Stimulated activated CD4-positive, alpha-beta T cell treated with anti-CD3 and anti-CD28 coated beads, Interleukin-4, amount 100 ng/mL, for 1 hour (primary cell): ENCODE measurements around the gene RHOT2.

Experiments
- DNase-seq: peaks from one replicate; pipeline ENCODE4 v3.0.0-alpha.2; 2020

Gene RHOT2

GRCh38 chr16:648071-648780 is 19.7 kb upstream of the RHOT2 start:
- DNase-seq: peak; percentile 53

GRCh38 chr16:648781-649589 is 18.9 kb upstream of the RHOT2 start, which contains the start of gene WDR90:
TSS of gene WDR90 (plus strand) at chr16:649365. CDS start at chr16:649417, 52 bp downstream.
- peak; percentile 94 for DNase-seq

GRCh38 chr16:649631-650030 is 18.3 kb upstream of the RHOT2 start:
- DNase-seq: no peak

GRCh38 chr16:651844-652243 is 16.1 kb upstream of the RHOT2 start:
- DNase-seq: no peak

- DNase-seq: no peak
Observed at GRCh38 chr16:652454-653305, 15.3 kb upstream of the RHOT2 start.

GRCh38 chr16:654034-654433 is 13.9 kb upstream of the RHOT2 start:
- no peak for DNase-seq

- DNase-seq: no peak
Observed at GRCh38 chr16:657487-657886, 10.4 kb upstream of the RHOT2 start.

GRCh38 chr16:658679-659571 is 9.0 kb upstream of the RHOT2 start:
- DNase-seq: no peak

GRCh38 chr16:659618-660017 is 8.3 kb upstream of the RHOT2 start:
- no peak for DNase-seq

- DNase-seq: no peak
Observed at GRCh38 chr16:660132-660458, 7.8 kb upstream of the RHOT2 start.

- peak; percentile 72 for DNase-seq
Observed at GRCh38 chr16:660459-661183, 7.3 kb upstream of the RHOT2 start.

GRCh38 chr16:661184-661821 is 6.6 kb upstream of the RHOT2 start:
- no peak for DNase-seq

- DNase-seq: no peak
Observed at GRCh38 chr16:662095-662494, 5.8 kb upstream of the RHOT2 start.

GRCh38 chr16:662597-662996 is 5.3 kb upstream of the RHOT2 start:
- DNase-seq: no peak

- DNase-seq: no peak
Observed at GRCh38 chr16:666572-666971, 1.4 kb upstream of the RHOT2 start.

- no peak for DNase-seq
Observed at GRCh38 chr16:667113-667779, 686 bp upstream of the RHOT2 start.

- DNase-seq: no peak
Observed at GRCh38 chr16:668519-669171, 713 bp downstream of the RHOT2 start.

- DNase-seq: no peak
Observed at GRCh38 chr16:669666-670065, 1.7 kb downstream of the RHOT2 start.

GRCh38 chr16:670485-671352 is 2.8 kb downstream of the RHOT2 start:
- no peak for DNase-seq
